H9 (cell line): Measurements from ENCODE around the gene APOL4. TPM values are rescaled to one million over a fixed set of nuclear protein-coding genes. Genes with fewer than 3 reads are reported as not detected.

Source experiments
- DNase-seq: peaks from one replicate; pipeline ENCODE4 v3.0.0-alpha.2; 2017
- H2AFZ ChIP-seq: one replicate; pipeline ENCODE4 v1.6.1; 2013; ENCODE audit warnings: mild to moderate bottlenecking, low read length, control low read depth, moderate library complexity
- H2AK5ac ChIP-seq: 2 replicates; pipeline ENCODE4 v1.6.1; 2013; ENCODE audit warnings: low read length, control low read depth, mixed read lengths; ENCODE audit not compliant: insufficient read length
- H2BK120ac ChIP-seq: one replicate; pipeline ENCODE4 v1.6.1; 2013; ENCODE audit warnings: low read depth, mild to moderate bottlenecking, low read length, control low read depth, inconsistent platforms; ENCODE audit not compliant: poor library complexity, severe bottlenecking
- H2BK12ac ChIP-seq: 2 replicates; pipeline ENCODE4 v1.6.1; 2013; ENCODE audit warnings: low read length, control low read depth, mixed read lengths, low read depth; ENCODE audit not compliant: insufficient read length
- H2BK15ac ChIP-seq: 2 replicates; pipeline ENCODE4 v1.6.1; 2013; ENCODE audit warnings: low read depth, low read length, control low read depth
- H2BK20ac ChIP-seq: one replicate; pipeline ENCODE4 v1.6.1; 2013; ENCODE audit warnings: low read depth, mild to moderate bottlenecking, low read length, control low read depth, inconsistent platforms; ENCODE audit not compliant: poor library complexity, severe bottlenecking
- H2BK5ac ChIP-seq: 2 replicates; pipeline ENCODE4 v1.6.1; 2013; ENCODE audit warnings: low read length, control low read depth, mixed read lengths; ENCODE audit not compliant: insufficient read length
- H3K14ac ChIP-seq: 2 replicates; pipeline ENCODE4 v1.6.1; 2013; ENCODE audit warnings: low read length, control low read depth; ENCODE audit not compliant: insufficient read depth
- H3K18ac ChIP-seq: 2 replicates; pipeline ENCODE4 v1.6.1; 2013; ENCODE audit warnings: low read depth, mild to moderate bottlenecking, mixed read lengths, low read length, control low read depth; ENCODE audit not compliant: insufficient read length
- H3K23ac ChIP-seq: 2 replicates; pipeline ENCODE4 v1.6.1; 2013; ENCODE audit warnings: low read length, control low read depth, mixed read lengths, low read depth; ENCODE audit not compliant: insufficient read length
- H3K23me2 ChIP-seq: 2 replicates; pipeline ENCODE4 v1.6.1; 2013; ENCODE audit warnings: low read depth, mild to moderate bottlenecking, mixed read lengths, low read length, control low read depth; ENCODE audit not compliant: insufficient read length, poor library complexity, severe bottlenecking
- H3K27ac ChIP-seq: 2 replicates; pipeline ENCODE4 v1.5.1; 2013; ENCODE audit warnings: low read length, control low read depth, mixed read lengths, low read depth; ENCODE audit not compliant: insufficient read length
- H3K27me3 ChIP-seq: 2 replicates; pipeline ENCODE4 v1.6.1; 2013; ENCODE audit warnings: low read length, control low read depth, inconsistent platforms; ENCODE audit not compliant: insufficient read depth
- H3K4ac ChIP-seq: 2 replicates; pipeline ENCODE4 v1.6.1; 2013; ENCODE audit warnings: low read depth, mild to moderate bottlenecking, control low read depth, inconsistent platforms, low read length, moderate library complexity
- H3K4me1 ChIP-seq: 2 replicates; pipeline ENCODE4 v1.6.1; 2013; ENCODE audit warnings: low read length, control low read depth, inconsistent platforms; ENCODE audit not compliant: insufficient read depth
- H3K4me2 ChIP-seq: 2 replicates; pipeline ENCODE4 v1.6.1; 2013; ENCODE audit warnings: low read length, control low read depth, mixed read lengths; ENCODE audit not compliant: insufficient read length, insufficient read depth
- H3K56ac ChIP-seq: 2 replicates; pipeline ENCODE4 v1.6.1; 2013; ENCODE audit warnings: low read depth, mild to moderate bottlenecking, mixed read lengths, low read length, control low read depth; ENCODE audit not compliant: insufficient read length
- H3K79me1 ChIP-seq: 2 replicates; pipeline ENCODE4 v1.6.1; 2013; ENCODE audit warnings: low read depth, mild to moderate bottlenecking, moderate library complexity, low read length, control low read depth, inconsistent platforms; ENCODE audit not compliant: insufficient read depth, poor library complexity, severe bottlenecking
- H3K79me2 ChIP-seq: 2 replicates; pipeline ENCODE4 v1.6.1; 2013; ENCODE audit warnings: low read length, control low read depth, inconsistent platforms; ENCODE audit not compliant: insufficient read depth
- H3K9ac ChIP-seq: 2 replicates; pipeline ENCODE4 v1.6.1; 2013; ENCODE audit warnings: low read length, control low read depth, mixed read lengths; ENCODE audit not compliant: insufficient read length; ENCODE audit errors: extremely low read depth
- H3K9me3 ChIP-seq: one replicate; pipeline ENCODE4 v1.6.1; 2013; ENCODE audit warnings: low read depth, low read length, inconsistent platforms; ENCODE audit not compliant: control insufficient read depth
- H3T11ph ChIP-seq: one replicate; pipeline ENCODE4 v1.6.1; 2013; ENCODE audit warnings: mild to moderate bottlenecking, low read length, control low read depth, inconsistent platforms
- H4K20me1 ChIP-seq: one replicate; pipeline ENCODE4 v1.6.1; 2013; ENCODE audit not compliant: control insufficient read depth, insufficient read length, insufficient read depth
- H4K5ac ChIP-seq: 2 replicates; pipeline ENCODE4 v1.6.1; 2013; ENCODE audit warnings: low read depth, mild to moderate bottlenecking, mixed read lengths, low read length, control low read depth; ENCODE audit not compliant: insufficient read length
- H4K8ac ChIP-seq: replicated peaks from 2 replicates; pipeline ENCODE4 v1.6.1; 2013; ENCODE audit warnings: low read length, control low read depth, mixed read lengths, low read depth; ENCODE audit not compliant: insufficient read length
- H4K91ac ChIP-seq: 2 replicates; pipeline ENCODE4 v1.6.1; 2013; ENCODE audit warnings: low read depth, mild to moderate bottlenecking, moderate library complexity, mixed read lengths, low read length, control low read depth; ENCODE audit not compliant: insufficient read length
- H3K27ac Mint-ChIP-seq, 3 experiments: 2 replicates in 2 of 3; 3 replicates in 1 of 3; pipeline ENCODE4 v1.8.0; 2020 to 2021; ENCODE audit warnings: mixed read lengths in 3 of 3, mild to moderate bottlenecking in 1 of 3, moderate library complexity in 1 of 3
- H3K27me3 Mint-ChIP-seq: 2 replicates; pipeline ENCODE4 v1.8.0; 2021; ENCODE audit warnings: low read depth, mild to moderate bottlenecking, moderate library complexity, mixed read lengths
- H3K36me3 Mint-ChIP-seq, 3 experiments: 2 replicates in 2 of 3; 3 replicates in 1 of 3; pipeline ENCODE4 v1.8.0; 2020 to 2021; ENCODE audit warnings: low read depth in 3 of 3, mixed read lengths in 3 of 3; ENCODE audit not compliant: insufficient read depth in 1 of 3
- H3K4me1 Mint-ChIP-seq, 2 experiments: 2 replicates each; pipeline ENCODE4 v1.8.0; 2020; ENCODE audit warnings: mixed read lengths in 2 of 2
- H3K4me3 Mint-ChIP-seq, 2 experiments: 2 replicates in 1 of 2; 3 replicates in 1 of 2; pipeline ENCODE4 v1.8.0; 2020 to 2021; ENCODE audit warnings: mild to moderate bottlenecking in 2 of 2, mixed read lengths in 2 of 2, moderate library complexity in 1 of 2
- H3K9me3 Mint-ChIP-seq, 2 experiments: 2 replicates in 1 of 2; 3 replicates in 1 of 2; pipeline ENCODE4 v1.8.0; 2020; ENCODE audit warnings: mild to moderate bottlenecking in 2 of 2, mixed read lengths in 2 of 2, moderate library complexity in 1 of 2
- CTCF ChIP-seq: fragments of 200-600 bp; sonication (generic); conservative IDR thresholded peaks from 3 replicates; pipeline ENCODE4 v1.8.0; 2021; ENCODE audit warnings: antibody characterized with exemption, mild to moderate bottlenecking
- WGBS: extraction: QIAGEN DNeasy Blood & Tissue Kit; methylation state at CpG from one replicate; pipeline ENCODE4 v1.1.7; 2013; ENCODE audit warnings: missing lambda C conversion rate, low lambda C conversion rate, mixed read lengths; ENCODE audit not compliant: insufficient read length; ENCODE audit errors: extremely low coverage; 5-methylcytosine and 5-hydroxymethylcytosine counted together
- total RNA-seq: library from RNA; stranded (reverse); gene quantifications from 2 replicates; pipeline ENCODE4 v1.2.1, GENCODE V29; 2021

The APOL4 gene
- total RNA-seq, 1 experiment from 2014 or later = not detected

- no CpG with 5 or more reads among the region's 2 CpGs for WGBS
- no peaks in the 10 kb centered on the region for H4K20me1 ChIP-seq
- no peak overlapping the region for H3K27ac ChIP-seq
- H3K27ac Mint-ChIP-seq = no peak overlapping the region
- no peak overlapping the region for H3K4ac ChIP-seq
- H4K5ac ChIP-seq = no peak overlapping the region
- H2BK5ac ChIP-seq = no peak overlapping the region
- no peak overlapping the region for H3K23ac ChIP-seq
- H3K23me2 ChIP-seq = no peaks in the 10 kb centered on the region
- H3K18ac ChIP-seq = no peak overlapping the region
- H3K4me1 ChIP-seq = no peaks in the 10 kb centered on the region
- no peak overlapping the region for H4K91ac ChIP-seq
- no peak overlapping the region for H2BK120ac ChIP-seq
- peaks cover 26 to 28% of the 10 kb centered on the region in 2 experiments for H3K4me1 Mint-ChIP-seq
- H3K27me3 ChIP-seq = no peaks in the 10 kb centered on the region
- no peak for DNase-seq
- no peak overlapping the region for H3T11ph ChIP-seq
- H3K79me1 ChIP-seq = no peaks in the 10 kb centered on the region
- no peak overlapping the region for H2BK12ac ChIP-seq
- no peak for TF ChIP-seq CTCF
- H3K4me2 ChIP-seq = no peak overlapping the region
- H3K36me3 Mint-ChIP-seq = peaks cover 5 to 16% (median 9%) of the 10 kb centered on the region in 3 experiments; a peak in 6 of 7 replicates
- no peak overlapping the region for H3K56ac ChIP-seq
- H3K79me2 ChIP-seq = no peaks in the 10 kb centered on the region
- no peak overlapping the region for H2AK5ac ChIP-seq
- H3K27me3 Mint-ChIP-seq = peaks cover 9% of the 10 kb centered on the region
- H3K14ac ChIP-seq = no peak overlapping the region
- peaks cover 10% of the 10 kb centered on the region for H3K9me3 ChIP-seq
- no peak overlapping the region for H3K9ac ChIP-seq
- H3K4me3 Mint-ChIP-seq = no peak overlapping the region
- no peak overlapping the region for H2AFZ ChIP-seq
- no peak overlapping the region for H4K8ac ChIP-seq
- H2BK15ac ChIP-seq = no peak overlapping the region
- H2BK20ac ChIP-seq = no peak overlapping the region
- peaks cover 14 to 21% of the 10 kb centered on the region in 2 experiments for H3K9me3 Mint-ChIP-seq
These were observed 47.6 kb upstream of the APOL4 start for GRCh38 chr22:36249160-36249559.
